PFSK-1 (cell line): ENCODE measurements around the gene TNFRSF19.

Experiments
- FOXP2 ChIP-seq: optimal IDR thresholded peaks from 2 replicates; pipeline ENCODE3; 2011; ENCODE audit warnings: borderline replicate concordance, control low read depth, inconsistent platforms; ENCODE audit not compliant: insufficient read depth; ENCODE audit errors: extremely low read length, extremely low read depth
- POLR2AphosphoS5 ChIP-seq: IDR thresholded peaks from 2 replicates; pipeline ENCODE4 v1.6.1; 2012; ENCODE audit warnings: low read depth, mild to moderate bottlenecking, control low read depth, low read length, moderate library complexity
- REST ChIP-seq, 2 experiments: IDR thresholded peaks; 2 replicates each; pipeline versions ENCODE4 v1.6.1 to v1.8.0; 2011 to 2012; ENCODE audit warnings: low read depth in 2 of 2, low read length in 2 of 2, control low read depth in 1 of 2, inconsistent platforms in 1 of 2, mild to moderate bottlenecking in 1 of 2, moderate library complexity in 1 of 2; ENCODE audit not compliant: insufficient read depth in 1 of 2
- SIN3A ChIP-seq: IDR thresholded peaks from 2 replicates; pipeline ENCODE4 v1.6.1; 2012; ENCODE audit warnings: mild to moderate bottlenecking, low read length, moderate library complexity, borderline replicate concordance; ENCODE audit not compliant: insufficient read depth
- TAF1 ChIP-seq: IDR thresholded peaks from 2 replicates; pipeline ENCODE4 v1.6.1; 2012; ENCODE audit warnings: low read length, control low read depth, borderline replicate concordance; ENCODE audit not compliant: insufficient read depth

The TNFRSF19 gene

GRCh38 chr13:23619068-23619855 lies 49.0 kb downstream of the TNFRSF19 start:
- TF ChIP-seq TAF1 (no peak), FOXP2 (no peak), SIN3A (no peak), POLR2AphosphoS5 (no peak), REST (IDR thresholded peaks at IDR 0.05; ENCODE audit: insufficient read depth in 1 of 2, low read depth in 2 of 2, low read length in 2 of 2) (no peak)

- TF ChIP-seq REST (IDR thresholded peaks at IDR 0.05; ENCODE audit: insufficient read depth in 1 of 2, low read depth in 2 of 2, low read length in 2 of 2) (no peak), TAF1 (no peak), SIN3A (no peak), FOXP2 (no peak), POLR2AphosphoS5 (no peak)
Measured at GRCh38 chr13:23620211-23620610, 50.0 kb downstream of the TNFRSF19 start.

GRCh38 chr13:23620613-23621315 lies 50.6 kb downstream of the TNFRSF19 start:
- TF ChIP-seq TAF1 (no peak), REST (IDR thresholded peaks at IDR 0.05; ENCODE audit: insufficient read depth in 1 of 2, low read depth in 2 of 2, low read length in 2 of 2) (no peak), SIN3A (no peak), POLR2AphosphoS5 (no peak)

- no peak for TF ChIP-seq POLR2AphosphoS5
- TF ChIP-seq TAF1, result no peak
- TF ChIP-seq REST (IDR thresholded peaks at IDR 0.05; ENCODE audit: insufficient read depth in 1 of 2, low read depth in 2 of 2, low read length in 2 of 2), result no peak
- no peak for TF ChIP-seq FOXP2
- no peak for TF ChIP-seq SIN3A
Measured at GRCh38 chr13:23621316-23621645, 51.1 kb downstream of the TNFRSF19 start.
